VCaP (cell line): ENCODE data around the gene ERC2.

Experiments
- H3K27ac ChIP-seq: fragments of 450-650 bp; 2 replicates; pipeline ENCODE4 v1.5.1; 2017
- CTCF ChIP-seq: fragments of 450-650 bp; conservative IDR thresholded peaks from 2 replicates; pipeline ENCODE4 v1.5.1; 2017; ENCODE audit warnings: mild to moderate bottlenecking, moderate library complexity

Gene ERC2

GRCh38 chr3:55860049-55860721, 608.1 kb downstream of the ERC2 start:
- TF ChIP-seq CTCF: no peak
- peak overlapping the region; percentile 24; the same call in 1 of the 2 replicates for H3K27ac ChIP-seq

- no peak for TF ChIP-seq CTCF
- H3K27ac ChIP-seq: peak overlapping the region; percentile 48
Measured at GRCh38 chr3:55859305-55859704, 609.0 kb downstream of the ERC2 start.

DNA sequence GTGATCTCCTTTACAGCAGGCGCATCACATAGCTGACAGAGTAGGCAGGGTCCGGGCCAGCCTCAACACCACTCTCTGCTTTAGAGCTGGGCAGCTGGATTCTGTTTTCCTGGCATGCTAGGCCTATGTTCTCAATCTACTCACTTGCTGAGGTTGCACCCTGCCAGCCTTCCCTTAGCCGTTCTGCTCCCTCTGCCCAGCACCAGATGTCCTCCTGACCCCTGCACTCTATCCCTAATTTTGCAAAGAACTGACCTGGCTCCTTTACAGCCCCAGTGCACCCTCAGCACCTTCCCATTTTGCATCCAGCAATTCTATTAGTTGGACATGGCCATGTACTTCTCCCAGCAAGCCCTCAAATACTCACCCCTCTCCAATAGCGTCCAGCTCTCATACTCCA, 609.5 kb downstream of the ERC2 start:
- peak overlapping the region; percentile 48 for H3K27ac ChIP-seq
- TF ChIP-seq CTCF: no peak

DNA sequence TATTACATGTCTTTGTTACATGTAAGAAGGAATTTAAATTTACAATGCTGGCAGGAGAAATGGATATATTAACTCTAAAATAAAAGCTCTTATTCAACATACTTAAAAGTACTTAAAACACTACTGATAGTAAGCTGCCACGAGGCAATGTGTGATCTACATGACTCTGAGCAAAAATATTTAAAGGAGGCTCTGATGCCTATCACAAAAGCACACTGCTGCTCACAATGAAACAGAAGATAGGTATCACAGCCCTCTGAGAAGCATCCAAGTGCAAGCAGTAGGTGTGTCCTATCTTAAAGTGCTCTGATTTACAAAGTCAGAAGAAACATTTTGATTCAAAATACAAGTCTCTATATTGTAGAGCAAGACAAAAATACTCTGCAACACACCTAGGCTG, 610.0 kb downstream of the ERC2 start:
- TF ChIP-seq CTCF: no peak
- H3K27ac ChIP-seq: peak overlapping the region; percentile 48

GRCh38 chr3:55857633-55858032, 610.6 kb downstream of the ERC2 start:
- H3K27ac ChIP-seq: peak overlapping the region; percentile 48
- no peak for TF ChIP-seq CTCF

DNA sequence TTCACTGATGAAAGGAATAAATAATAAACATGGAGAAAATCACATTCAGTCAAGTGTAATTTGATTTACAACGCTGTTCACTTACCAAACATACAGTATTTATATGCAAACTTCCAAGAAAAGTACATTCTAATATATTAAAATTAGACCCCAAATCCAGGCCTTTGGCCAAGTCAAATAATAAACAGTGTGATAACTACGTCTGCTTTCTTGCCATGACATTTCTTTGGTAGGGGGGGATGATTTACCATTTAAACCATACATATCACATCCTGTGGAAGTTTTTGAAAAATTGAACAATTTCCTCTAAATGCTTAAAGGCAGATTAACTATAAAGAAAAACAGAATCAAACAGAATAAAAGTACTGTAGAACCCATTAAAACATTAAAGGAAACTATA, 613.0 kb downstream of the ERC2 start:
- H3K27ac ChIP-seq: no peak overlapping the region
- TF ChIP-seq CTCF: no peak

GRCh38 chr3:55854494-55854893, 613.8 kb downstream of the ERC2 start:
- no peak for TF ChIP-seq CTCF
- no peak overlapping the region for H3K27ac ChIP-seq
